ENCODE measurements around the gene MGAT2. TPM values are rescaled to one million over a fixed set of nuclear protein-coding genes. Genes with fewer than 3 reads are reported as not detected.

The MGAT2 gene
- total and polyA plus RNA-seq, 4 donors: 15.2 to 44.2 (median 29.6) TPM

GRCh38 chr14:49579841-49580240 is 40.8 kb upstream of the MGAT2 start:
- H3K27ac ChIP-seq (ENCODE audit: low read depth in 1 of 2, low read length in 1 of 2): no peak overlapping the region
- 87 to 88% methylated on average over 2 of the region's 2 CpGs for WGBS, 2 donors
- no peak for TF ChIP-seq CTCF (IDR thresholded peaks at IDR 0.05; ENCODE audit: control extremely low read depth, extremely low read depth)
- no peak overlapping the region for H3K9ac ChIP-seq (ENCODE audit: insufficient read depth in 1 of 2, low read length in 2 of 2)
- H3K27me3 ChIP-seq (ENCODE audit: control insufficient read depth in 3 of 3, insufficient read depth in 3 of 3, low read length in 2 of 3): no peaks in the 10 kb centered on the region
- peaks cover 0 to 16% (median 10%) of the 10 kb centered on the region in 5 donors for H3K4me1 ChIP-seq (ENCODE audit: control insufficient read depth in 5 of 5, insufficient read depth in 5 of 5, low read length in 5 of 5)
- peaks cover 20 to 34% (median 24%) of the 10 kb centered on the region in 4 donors for H3K36me3 ChIP-seq (ENCODE audit: control insufficient read depth in 4 of 4, insufficient read depth in 4 of 4, low read length in 4 of 4)
- no peak overlapping the region for H3K4me3 ChIP-seq
- H3K9me3 ChIP-seq (ENCODE audit: control insufficient read depth in 4 of 4, insufficient read depth in 3 of 4, low read length in 3 of 4): no peaks in the 10 kb centered on the region
- ATAC-seq (ENCODE audit: insufficient read depth, low FRiP score): no peak
- DNase-seq: no peak

GRCh38 chr14:49581209-49582112 is 39.1 kb upstream of the MGAT2 start:
- no peak overlapping the region for H3K4me3 ChIP-seq
- ATAC-seq (ENCODE audit: insufficient read depth, low FRiP score): no peak
- H3K27me3 ChIP-seq (ENCODE audit: control insufficient read depth in 3 of 3, insufficient read depth in 3 of 3, low read length in 2 of 3): no peaks in the 10 kb centered on the region
- WGBS, 2 donors: 75 to 86% methylated on average over 9 of the region's 9 CpGs
- H3K9ac ChIP-seq (ENCODE audit: insufficient read depth in 1 of 2, low read length in 2 of 2): no peak overlapping the region
- peaks cover 0 to 19% (median 10%) of the 10 kb centered on the region in 5 donors for H3K4me1 ChIP-seq (ENCODE audit: control insufficient read depth in 5 of 5, insufficient read depth in 5 of 5, low read length in 5 of 5)
- H3K36me3 ChIP-seq (ENCODE audit: control insufficient read depth in 4 of 4, insufficient read depth in 4 of 4, low read length in 4 of 4): peaks cover 19 to 24% (median 21%) of the 10 kb centered on the region in 4 donors
- DNase-seq: no peak
- H3K9me3 ChIP-seq (ENCODE audit: control insufficient read depth in 4 of 4, insufficient read depth in 3 of 4, low read length in 3 of 4): no peaks in the 10 kb centered on the region
- no peak for TF ChIP-seq CTCF (IDR thresholded peaks at IDR 0.05; ENCODE audit: control extremely low read depth, extremely low read depth)
- H3K27ac ChIP-seq (ENCODE audit: low read depth in 1 of 2, low read length in 1 of 2): no peak overlapping the region

GRCh38 chr14:49582113-49582977 is 38.3 kb upstream of the MGAT2 start:
- Histone ChIP-seq H3K9me3 (ENCODE audit: control insufficient read depth in 4 of 4, insufficient read depth in 3 of 4, low read length in 3 of 4) (no peaks in the 10 kb centered on the region), H3K27ac (ENCODE audit: low read depth in 1 of 2, low read length in 1 of 2) (no peak overlapping the region), H3K4me1 (ENCODE audit: control insufficient read depth in 5 of 5, insufficient read depth in 5 of 5, low read length in 5 of 5) (peaks cover 0 to 19% (median 10%) of the 10 kb centered on the region in 5 donors), H3K36me3 (ENCODE audit: control insufficient read depth in 4 of 4, insufficient read depth in 4 of 4, low read length in 4 of 4) (peaks cover 11 to 20% (median 17%) of the 10 kb centered on the region in 4 donors), H3K27me3 (ENCODE audit: control insufficient read depth in 3 of 3, insufficient read depth in 3 of 3, low read length in 2 of 3) (no peaks in the 10 kb centered on the region), H3K4me3 (no peak overlapping the region), H3K9ac (ENCODE audit: insufficient read depth in 1 of 2, low read length in 2 of 2) (no peak overlapping the region)
- ATAC-seq (ENCODE audit: insufficient read depth, low FRiP score) (no peak), DNase-seq (no peak)
- TF ChIP-seq CTCF (IDR thresholded peaks at IDR 0.05; ENCODE audit: control extremely low read depth, extremely low read depth): no peak
- WGBS, 2 donors: 76 to 90% methylated on average over 4 of the region's 4 CpGs

All from lung (tissue), 12 donors.